Measurements from ENCODE around the gene SPZ1.

DNA sequence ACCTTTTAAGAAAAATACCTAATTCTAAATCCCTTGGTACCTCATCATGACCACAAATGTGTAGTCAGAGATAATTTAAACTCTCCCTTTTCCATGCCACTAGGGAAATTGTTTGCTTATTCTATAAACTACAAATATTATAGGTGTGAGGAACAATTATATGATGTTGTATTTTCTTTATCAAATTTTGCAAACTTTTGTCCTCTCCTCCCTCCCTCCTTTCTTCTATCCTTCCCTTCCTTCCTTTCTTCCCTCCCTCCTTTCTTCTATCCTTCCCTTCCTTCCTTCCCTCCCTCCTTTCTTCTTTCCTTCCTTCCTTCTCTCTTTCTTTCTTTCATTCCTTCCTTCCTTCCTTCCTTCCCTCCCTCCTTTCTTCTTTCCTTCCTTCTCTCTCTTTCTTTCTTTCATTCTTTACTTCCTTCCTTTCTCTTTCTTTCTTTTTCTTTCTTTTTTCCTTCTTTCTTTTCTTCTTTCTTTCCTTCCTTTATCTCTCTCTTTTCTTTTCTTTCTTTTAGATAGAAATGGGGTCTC lies 41.2 kb downstream of the SPZ1 start:
- TF ChIP-seq, protein P1, sequence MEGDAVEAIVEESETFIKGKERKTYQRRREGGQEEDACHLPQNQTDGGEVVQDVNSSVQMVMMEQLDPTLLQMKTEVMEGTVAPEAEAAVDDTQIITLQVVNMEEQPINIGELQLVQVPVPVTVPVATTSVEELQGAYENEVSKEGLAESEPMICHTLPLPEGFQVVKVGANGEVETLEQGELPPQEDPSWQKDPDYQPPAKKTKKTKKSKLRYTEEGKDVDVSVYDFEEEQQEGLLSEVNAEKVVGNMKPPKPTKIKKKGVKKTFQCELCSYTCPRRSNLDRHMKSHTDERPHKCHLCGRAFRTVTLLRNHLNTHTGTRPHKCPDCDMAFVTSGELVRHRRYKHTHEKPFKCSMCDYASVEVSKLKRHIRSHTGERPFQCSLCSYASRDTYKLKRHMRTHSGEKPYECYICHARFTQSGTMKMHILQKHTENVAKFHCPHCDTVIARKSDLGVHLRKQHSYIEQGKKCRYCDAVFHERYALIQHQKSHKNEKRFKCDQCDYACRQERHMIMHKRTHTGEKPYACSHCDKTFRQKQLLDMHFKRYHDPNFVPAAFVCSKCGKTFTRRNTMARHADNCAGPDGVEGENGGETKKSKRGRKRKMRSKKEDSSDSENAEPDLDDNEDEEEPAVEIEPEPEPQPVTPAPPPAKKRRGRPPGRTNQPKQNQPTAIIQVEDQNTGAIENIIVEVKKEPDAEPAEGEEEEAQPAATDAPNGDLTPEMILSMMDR (IDR thresholded peaks at IDR 0.05), result no peak
- no peak for TF ChIP-seq POLR2A (IDR thresholded peaks at IDR 0.05)
